ENCODE results near the gene GAPVD1. TPM values are rescaled to one million over a fixed set of nuclear protein-coding genes. Genes with fewer than 3 reads are reported as not detected.

The GAPVD1 gene
- total RNA-seq, 2 experiments from 2014 or later, result 49.7 to 49.8 TPM

- no peaks in the 10 kb centered on the region for H3K9me3 Mint-ChIP-seq
- ChIA-PET CTCF (no interaction called here), POLR2A (no interaction called here)
- H3K27ac Mint-ChIP-seq, result no peak overlapping the region
- DNase-seq (no peak), ATAC-seq (no peak)
- H3K36me3 Mint-ChIP-seq (ENCODE audit: low read depth), result no peaks in the 10 kb centered on the region
- H3K27me3 Mint-ChIP-seq, result peaks cover 16% of the 10 kb centered on the region
- TF ChIP-seq CTCF (IDR thresholded peaks at IDR 0.05), result no peak
- H3K4me1 Mint-ChIP-seq (ENCODE audit: low read depth), result peaks cover 14% of the 10 kb centered on the region
- H3K4me3 Mint-ChIP-seq, result no peak overlapping the region
- intact Hi-C loops (cut with micrococcal nuclease), result no loop called here
These were observed 149.6 kb downstream of the GAPVD1 start for GRCh38 chr9:125411171-125411756.

GRCh38 chr9:125412166-125412565 is 150.5 kb downstream of the GAPVD1 start:
- H3K4me3 Mint-ChIP-seq, result no peak overlapping the region
- no peaks in the 10 kb centered on the region for H3K36me3 Mint-ChIP-seq (ENCODE audit: low read depth)
- H3K9me3 Mint-ChIP-seq, result no peaks in the 10 kb centered on the region
- ChIA-PET POLR2A (no interaction called here), CTCF (no interaction called here)
- intact Hi-C loops (cut with micrococcal nuclease), result no loop called here
- DNase-seq, result no peak
- peaks cover 13% of the 10 kb centered on the region for H3K27me3 Mint-ChIP-seq
- no peak for TF ChIP-seq CTCF (IDR thresholded peaks at IDR 0.05)
- H3K4me1 Mint-ChIP-seq (ENCODE audit: low read depth), result peaks cover 14% of the 10 kb centered on the region
- no peak overlapping the region for H3K27ac Mint-ChIP-seq
- ATAC-seq, result no peak

GRCh38 chr9:125413579-125413978 is 152.0 kb downstream of the GAPVD1 start:
- intact Hi-C loops (cut with micrococcal nuclease), result no loop called here
- Mint-ChIP-seq H3K27me3 (peaks cover 9% of the 10 kb centered on the region), H3K4me1 (ENCODE audit: low read depth) (peaks cover 9% of the 10 kb centered on the region), H3K27ac (no peak overlapping the region), H3K36me3 (ENCODE audit: low read depth) (no peaks in the 10 kb centered on the region), H3K4me3 (no peak overlapping the region), H3K9me3 (no peaks in the 10 kb centered on the region)
- ChIA-PET CTCF (no interaction called here), POLR2A (no interaction called here)
- ATAC-seq (no peak), DNase-seq (no peak)
- TF ChIP-seq CTCF (IDR thresholded peaks at IDR 0.05), result no peak

GRCh38 chr9:125415583-125416460 is 154.2 kb downstream of the GAPVD1 start:
- H3K4me1 Mint-ChIP-seq (ENCODE audit: low read depth), result no peaks in the 10 kb centered on the region
- H3K4me3 Mint-ChIP-seq, result no peak overlapping the region
- TF ChIP-seq CTCF (IDR thresholded peaks at IDR 0.05), result no peak
- ATAC-seq (no peak), DNase-seq (no peak)
- peaks cover 3% of the 10 kb centered on the region for H3K27me3 Mint-ChIP-seq
- no peaks in the 10 kb centered on the region for H3K36me3 Mint-ChIP-seq (ENCODE audit: low read depth)
- CTCF ChIA-PET, result no interaction called here
- POLR2A ChIA-PET, result no interaction called here
- intact Hi-C loops (cut with micrococcal nuclease), result no loop called here
- no peak overlapping the region for H3K27ac Mint-ChIP-seq
- no peaks in the 10 kb centered on the region for H3K9me3 Mint-ChIP-seq

- POLR2A ChIA-PET, result no interaction called here
- no peak for TF ChIP-seq CTCF (IDR thresholded peaks at IDR 0.05)
- Mint-ChIP-seq H3K36me3 (ENCODE audit: low read depth) (no peaks in the 10 kb centered on the region), H3K9me3 (no peaks in the 10 kb centered on the region), H3K27ac (no peak overlapping the region), H3K27me3 (no peaks in the 10 kb centered on the region), H3K4me3 (no peak overlapping the region), H3K4me1 (ENCODE audit: low read depth) (no peaks in the 10 kb centered on the region)
- intact Hi-C loops (cut with micrococcal nuclease), result no loop called here
- CTCF ChIA-PET, result no interaction called here
- no peak for ATAC-seq
- DNase-seq, result no peak
These were observed 154.9 kb downstream of the GAPVD1 start for GRCh38 chr9:125416517-125416916.

Data from activated CD8-positive, alpha-beta T cell treated with anti-CD3 and anti-CD28 coated beads for 36 hours (primary cell).